WTC11 (cell line): ENCODE measurements around the gene SPINT1. TPM values are rescaled to one million over a fixed set of nuclear protein-coding genes. Genes with fewer than 3 reads are reported as not detected.
A peak's percentile ranks its signal among the peaks of the same experiment; 100 is the strongest.

Source experiments
- ATAC-seq: fragments of 200-7000 bp; cut with Tn5 transposase; 2 replicates; pipeline ENCODE4 v1.10.0; 2021; ENCODE audit warnings: mild to moderate bottlenecking, moderate library complexity
- CTCF ChIA-PET: fragments of 300-600 bp; sonication (Branson Sonifier 250); formaldehyde crosslinking; loops from one replicate; lab custom pipeline; 2021; ENCODE audit warnings: antibody characterized with exemption; lab: Charles Lee
- POLR2A ChIA-PET: fragments of 350-600 bp; sonication (Branson Sonifier 250); formaldehyde crosslinking; loops from one replicate; lab custom pipeline; 2021; ENCODE audit warnings: antibody characterized with exemption; lab: Charles Lee
- DNase-seq: peaks from one replicate; pipeline ENCODE4 v3.0.0; 2021; ENCODE audit warnings: low spot score
- H3K27ac Mint-ChIP-seq: 2 replicates; pipeline ENCODE4 v1.8.0; 2021; ENCODE audit warnings: mixed read lengths
- H3K27me3 Mint-ChIP-seq: 2 replicates; pipeline ENCODE4 v1.8.0; 2021; ENCODE audit warnings: low read depth, mild to moderate bottlenecking, moderate library complexity, mixed read lengths
- H3K36me3 Mint-ChIP-seq: 2 replicates; pipeline ENCODE4 v1.8.0; 2021; ENCODE audit warnings: mixed read lengths
- H3K4me1 Mint-ChIP-seq: 2 replicates; pipeline ENCODE4 v1.8.0; 2022; ENCODE audit warnings: mixed read lengths
- H3K4me3 Mint-ChIP-seq: 2 replicates; pipeline ENCODE4 v1.8.0; 2021; ENCODE audit warnings: mild to moderate bottlenecking, moderate library complexity, mixed read lengths
- H3K9me3 Mint-ChIP-seq: 2 replicates; pipeline ENCODE4 v1.8.0; 2021; ENCODE audit warnings: mixed read lengths
- ATF1 ChIP-seq: sonication (generic); formaldehyde crosslinking; IDR thresholded peaks from 2 replicates; pipeline ENCODE4 v1.8.1; 2023; ENCODE audit warnings: mild to moderate bottlenecking, moderate library complexity, missing genetic modification reagents
- CBFB ChIP-seq: sonication (generic); formaldehyde crosslinking; IDR thresholded peaks from 2 replicates; pipeline ENCODE4 v1.8.1; 2022; ENCODE audit warnings: mild to moderate bottlenecking, low read depth, missing genetic modification reagents
- FOXK1 ChIP-seq: sonication (generic); formaldehyde crosslinking; IDR thresholded peaks from 2 replicates; pipeline ENCODE4 v1.8.0; 2022; ENCODE audit warnings: mild to moderate bottlenecking, moderate library complexity, missing genetic modification reagents
- GABPB1 ChIP-seq: sonication (generic); formaldehyde crosslinking; IDR thresholded peaks from 2 replicates; pipeline ENCODE4 v1.8.1; 2023; ENCODE audit warnings: mild to moderate bottlenecking, missing genetic modification reagents
- HMGA2 ChIP-seq: fragments of 250-450 bp; sonication (Bioruptor Pico); IDR thresholded peaks from 2 replicates; pipeline ENCODE4 v1.4.0; 2021; ENCODE audit warnings: mild to moderate bottlenecking, moderate library complexity
- JAZF1 ChIP-seq: fragments of 250-450 bp; sonication (Bioruptor Pico); IDR thresholded peaks from 2 replicates; pipeline ENCODE4 v1.9.0; 2021; ENCODE audit warnings: moderate library complexity, mild to moderate bottlenecking, inconsistent platforms
- NFATC4 ChIP-seq: fragments of 250-450 bp; sonication (Bioruptor Pico); IDR thresholded peaks from 2 replicates; pipeline ENCODE4 v1.9.0; 2021; ENCODE audit warnings: mild to moderate bottlenecking
- NFYB ChIP-seq: sonication (generic); formaldehyde crosslinking; conservative IDR thresholded peaks from 2 replicates; pipeline ENCODE4 v1.8.0; 2022; ENCODE audit warnings: low read depth, missing genetic modification reagents
- PRRX2 ChIP-seq: fragments of 250-450 bp; sonication (Bioruptor Pico); IDR thresholded peaks from 2 replicates; pipeline ENCODE4 v1.8.0; 2021; ENCODE audit warnings: mild to moderate bottlenecking
- TEAD4 ChIP-seq: sonication (generic); formaldehyde crosslinking; IDR thresholded peaks from 2 replicates; pipeline ENCODE4 v1.8.0; 2022; ENCODE audit warnings: mild to moderate bottlenecking, missing genetic modification reagents
- TP53 ChIP-seq: sonication (generic); formaldehyde crosslinking; IDR thresholded peaks from 2 replicates; pipeline ENCODE4 v1.8.1; 2023; ENCODE audit warnings: mild to moderate bottlenecking, missing genetic modification reagents
- ZNF121 ChIP-seq: sonication (generic); formaldehyde crosslinking; IDR thresholded peaks from 2 replicates; pipeline ENCODE4 v1.8.0; 2023; ENCODE audit warnings: missing genetic modification reagents
- ZNF219 ChIP-seq: sonication (generic); formaldehyde crosslinking; IDR thresholded peaks from 2 replicates; pipeline ENCODE4 v1.8.0; 2023; ENCODE audit warnings: missing genetic modification reagents, mild to moderate bottlenecking, borderline replicate concordance
- total RNA-seq: library from RNA; stranded (reverse); gene quantifications from 3 replicates; pipeline ENCODE4 v1.2.3, GENCODE V29; 2021
- TF ChIP-seq, protein P1 (sequence below): fragments of 250-450 bp; sonication (Bioruptor Pico); IDR thresholded peaks from 2 replicates; pipeline ENCODE4 v1.9.0; 2021; ENCODE audit warnings: mild to moderate bottlenecking, borderline replicate concordance
- TF ChIP-seq, protein P2 (sequence below): sonication (generic); formaldehyde crosslinking; IDR thresholded peaks from 2 replicates; pipeline ENCODE4 v1.8.1; 2023; ENCODE audit warnings: mild to moderate bottlenecking, missing genetic modification reagents, borderline replicate concordance
- TF ChIP-seq, protein P3 (sequence below): sonication (generic); formaldehyde crosslinking; IDR thresholded peaks from 2 replicates; pipeline ENCODE4 v1.8.0; 2023; ENCODE audit warnings: missing genetic modification reagents, mild to moderate bottlenecking, borderline replicate concordance
- TF ChIP-seq, protein P4 (sequence below): sonication (generic); formaldehyde crosslinking; IDR thresholded peaks from 2 replicates; pipeline ENCODE4 v1.8.1; 2023; ENCODE audit warnings: mild to moderate bottlenecking, missing genetic modification reagents
- TF ChIP-seq, protein P5 (sequence below): sonication (generic); formaldehyde crosslinking; IDR thresholded peaks from 2 replicates; pipeline ENCODE4 v1.8.1; 2023; ENCODE audit warnings: mild to moderate bottlenecking, missing genetic modification reagents

SPINT1 gene
- total RNA-seq, 1 experiment from 2014 or later, result 140 TPM

DNA sequence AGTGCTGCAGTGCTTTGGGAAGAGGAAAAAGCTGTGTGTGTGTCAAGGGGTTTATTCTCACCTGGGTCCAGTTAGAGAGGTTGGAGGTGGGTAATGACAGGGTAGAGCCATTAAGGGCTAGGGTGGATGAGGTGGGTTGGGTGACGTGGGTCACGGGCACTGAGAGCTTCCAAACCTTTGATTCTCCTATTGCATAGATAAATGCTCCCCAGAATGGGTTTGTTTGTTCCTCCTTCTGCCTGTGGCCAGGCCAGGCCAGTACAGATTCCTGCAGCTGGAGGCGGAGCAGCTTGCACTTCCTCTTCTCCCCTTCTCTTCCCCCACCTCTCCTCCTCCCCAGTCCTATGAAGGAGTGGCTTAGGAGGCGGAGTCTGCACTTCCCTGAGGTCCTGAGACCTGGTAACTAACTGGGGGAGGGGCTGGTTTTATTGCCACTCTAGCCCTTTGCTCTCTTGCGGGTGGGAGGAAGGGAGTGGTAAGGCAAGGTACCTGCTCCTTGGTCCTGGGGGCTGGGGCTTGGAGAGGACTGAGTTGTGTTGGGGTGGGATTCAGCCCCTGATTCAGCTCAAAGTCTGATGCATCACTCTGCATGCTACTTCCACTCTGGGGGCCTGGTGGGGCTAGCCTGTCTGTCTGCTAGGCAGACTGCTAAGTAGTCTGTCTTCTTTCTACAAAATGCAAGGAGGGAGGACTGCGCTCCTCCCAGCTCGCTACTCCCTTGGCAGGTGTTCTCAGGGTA is 3.5 kb downstream of the SPINT1 start:
- Mint-ChIP-seq H3K4me1 (peaks cover 41% of the 10 kb centered on the region), H3K4me3 (peak overlapping the region; percentile 93), H3K36me3 (peaks cover 31% of the 10 kb centered on the region), H3K27me3 (no peaks in the 10 kb centered on the region), H3K27ac (peak overlapping the region; percentile 57), H3K9me3 (no peaks in the 10 kb centered on the region)
- peak; percentile 27 for ATAC-seq
- peak; percentile 73; the same call in 1 of the 2 replicates for TF ChIP-seq ZNF121 (CRISPR knock-in tag)
- no peak for TF ChIP-seq ZNF219
- TF ChIP-seq, all 79 proteins: peak for 1
- ChIA-PET CTCF (interaction anchor here (0.6 to 9.6 kb wide), 9 partner anchors 9 to 101 kb away, joined by 3 to 177 read pairs (median 5); partner anchors contain the start of genes GCHFR, RHOV and VPS18), POLR2A (no interaction called here)
- DNase-seq, result no peak

DNA sequence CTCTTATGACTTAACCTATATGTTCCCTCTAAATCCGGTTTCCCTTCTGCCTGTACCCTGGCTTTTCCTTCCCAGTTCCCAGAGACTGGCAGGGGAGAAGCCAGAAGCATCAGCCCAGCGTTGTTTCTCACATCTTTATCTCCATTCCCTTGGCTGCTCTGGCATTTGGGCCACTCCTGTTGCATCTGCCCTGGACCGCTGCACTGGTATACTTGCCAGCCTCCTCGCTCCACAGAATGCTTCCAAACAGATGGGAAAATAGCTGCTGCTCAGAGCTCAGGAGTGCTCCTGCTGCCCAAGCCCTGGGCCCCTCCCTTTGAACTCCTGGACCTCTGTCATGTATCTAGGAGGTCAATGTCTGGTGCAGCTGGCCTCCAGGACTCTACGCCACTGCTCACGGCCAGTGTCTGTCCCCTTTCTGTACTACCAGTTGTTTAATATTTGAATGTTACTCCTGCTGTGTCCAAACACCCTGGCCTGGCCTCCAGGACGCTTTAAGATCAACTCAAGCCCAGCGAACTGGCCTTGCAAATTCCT is 6.8 kb downstream of the SPINT1 start:
- CTCF ChIA-PET, result interaction anchor here (1.9 to 9.6 kb wide), 2 partner anchors 8 to 43 kb away, joined by 7 to 177 read pairs; partner anchors contain the start of gene VPS18
- H3K27ac Mint-ChIP-seq, result 0 out of 2 replicates have a peak overlapping the region, but pooled peaks have one; percentile 20
- peaks cover 42% of the 10 kb centered on the region for H3K36me3 Mint-ChIP-seq
- H3K4me3 Mint-ChIP-seq, result no peak overlapping the region
- peaks cover 26% of the 10 kb centered on the region for H3K4me1 Mint-ChIP-seq
- POLR2A ChIA-PET, result interaction anchor here (0.7 kb wide), 1 partner anchor 302 kb away, joined by 6 read pairs; no protein-coding TSS in a partner anchor
- H3K9me3 Mint-ChIP-seq, result no peaks in the 10 kb centered on the region
- ATAC-seq (no peak), DNase-seq (no peak)
- no peaks in the 10 kb centered on the region for H3K27me3 Mint-ChIP-seq
- TF ChIP-seq NFATC4 (CRISPR knock-in tag) (no peak), TP53 (no peak), TEAD4 (no peak), JAZF1 (CRISPR knock-in tag) (no peak), ZNF121 (CRISPR knock-in tag) (no peak), CBFB (no peak), FOXK1 (CRISPR knock-in tag) (no peak), NFYB (CRISPR knock-in tag) (no peak), ATF1 (CRISPR knock-in tag) (no peak), GABPB1 (CRISPR knock-in tag) (no peak), PRRX2 (CRISPR knock-in tag) (no peak), HMGA2 (CRISPR knock-in tag) (no peak)
- TF ChIP-seq, protein P1, sequence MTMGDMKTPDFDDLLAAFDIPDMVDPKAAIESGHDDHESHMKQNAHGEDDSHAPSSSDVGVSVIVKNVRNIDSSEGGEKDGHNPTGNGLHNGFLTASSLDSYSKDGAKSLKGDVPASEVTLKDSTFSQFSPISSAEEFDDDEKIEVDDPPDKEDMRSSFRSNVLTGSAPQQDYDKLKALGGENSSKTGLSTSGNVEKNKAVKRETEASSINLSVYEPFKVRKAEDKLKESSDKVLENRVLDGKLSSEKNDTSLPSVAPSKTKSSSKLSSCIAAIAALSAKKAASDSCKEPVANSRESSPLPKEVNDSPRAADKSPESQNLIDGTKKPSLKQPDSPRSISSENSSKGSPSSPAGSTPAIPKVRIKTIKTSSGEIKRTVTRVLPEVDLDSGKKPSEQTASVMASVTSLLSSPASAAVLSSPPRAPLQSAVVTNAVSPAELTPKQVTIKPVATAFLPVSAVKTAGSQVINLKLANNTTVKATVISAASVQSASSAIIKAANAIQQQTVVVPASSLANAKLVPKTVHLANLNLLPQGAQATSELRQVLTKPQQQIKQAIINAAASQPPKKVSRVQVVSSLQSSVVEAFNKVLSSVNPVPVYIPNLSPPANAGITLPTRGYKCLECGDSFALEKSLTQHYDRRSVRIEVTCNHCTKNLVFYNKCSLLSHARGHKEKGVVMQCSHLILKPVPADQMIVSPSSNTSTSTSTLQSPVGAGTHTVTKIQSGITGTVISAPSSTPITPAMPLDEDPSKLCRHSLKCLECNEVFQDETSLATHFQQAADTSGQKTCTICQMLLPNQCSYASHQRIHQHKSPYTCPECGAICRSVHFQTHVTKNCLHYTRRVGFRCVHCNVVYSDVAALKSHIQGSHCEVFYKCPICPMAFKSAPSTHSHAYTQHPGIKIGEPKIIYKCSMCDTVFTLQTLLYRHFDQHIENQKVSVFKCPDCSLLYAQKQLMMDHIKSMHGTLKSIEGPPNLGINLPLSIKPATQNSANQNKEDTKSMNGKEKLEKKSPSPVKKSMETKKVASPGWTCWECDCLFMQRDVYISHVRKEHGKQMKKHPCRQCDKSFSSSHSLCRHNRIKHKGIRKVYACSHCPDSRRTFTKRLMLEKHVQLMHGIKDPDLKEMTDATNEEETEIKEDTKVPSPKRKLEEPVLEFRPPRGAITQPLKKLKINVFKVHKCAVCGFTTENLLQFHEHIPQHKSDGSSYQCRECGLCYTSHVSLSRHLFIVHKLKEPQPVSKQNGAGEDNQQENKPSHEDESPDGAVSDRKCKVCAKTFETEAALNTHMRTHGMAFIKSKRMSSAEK (CRISPR knock-in tag), result no peak
- TF ChIP-seq, protein P2, sequence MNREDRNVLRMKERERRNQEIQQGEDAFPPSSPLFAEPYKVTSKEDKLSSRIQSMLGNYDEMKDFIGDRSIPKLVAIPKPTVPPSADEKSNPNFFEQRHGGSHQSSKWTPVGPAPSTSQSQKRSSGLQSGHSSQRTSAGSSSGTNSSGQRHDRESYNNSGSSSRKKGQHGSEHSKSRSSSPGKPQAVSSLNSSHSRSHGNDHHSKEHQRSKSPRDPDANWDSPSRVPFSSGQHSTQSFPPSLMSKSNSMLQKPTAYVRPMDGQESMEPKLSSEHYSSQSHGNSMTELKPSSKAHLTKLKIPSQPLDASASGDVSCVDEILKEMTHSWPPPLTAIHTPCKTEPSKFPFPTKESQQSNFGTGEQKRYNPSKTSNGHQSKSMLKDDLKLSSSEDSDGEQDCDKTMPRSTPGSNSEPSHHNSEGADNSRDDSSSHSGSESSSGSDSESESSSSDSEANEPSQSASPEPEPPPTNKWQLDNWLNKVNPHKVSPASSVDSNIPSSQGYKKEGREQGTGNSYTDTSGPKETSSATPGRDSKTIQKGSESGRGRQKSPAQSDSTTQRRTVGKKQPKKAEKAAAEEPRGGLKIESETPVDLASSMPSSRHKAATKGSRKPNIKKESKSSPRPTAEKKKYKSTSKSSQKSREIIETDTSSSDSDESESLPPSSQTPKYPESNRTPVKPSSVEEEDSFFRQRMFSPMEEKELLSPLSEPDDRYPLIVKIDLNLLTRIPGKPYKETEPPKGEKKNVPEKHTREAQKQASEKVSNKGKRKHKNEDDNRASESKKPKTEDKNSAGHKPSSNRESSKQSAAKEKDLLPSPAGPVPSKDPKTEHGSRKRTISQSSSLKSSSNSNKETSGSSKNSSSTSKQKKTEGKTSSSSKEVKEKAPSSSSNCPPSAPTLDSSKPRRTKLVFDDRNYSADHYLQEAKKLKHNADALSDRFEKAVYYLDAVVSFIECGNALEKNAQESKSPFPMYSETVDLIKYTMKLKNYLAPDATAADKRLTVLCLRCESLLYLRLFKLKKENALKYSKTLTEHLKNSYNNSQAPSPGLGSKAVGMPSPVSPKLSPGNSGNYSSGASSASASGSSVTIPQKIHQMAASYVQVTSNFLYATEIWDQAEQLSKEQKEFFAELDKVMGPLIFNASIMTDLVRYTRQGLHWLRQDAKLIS (CRISPR knock-in tag), result no peak
- TF ChIP-seq, protein P3, sequence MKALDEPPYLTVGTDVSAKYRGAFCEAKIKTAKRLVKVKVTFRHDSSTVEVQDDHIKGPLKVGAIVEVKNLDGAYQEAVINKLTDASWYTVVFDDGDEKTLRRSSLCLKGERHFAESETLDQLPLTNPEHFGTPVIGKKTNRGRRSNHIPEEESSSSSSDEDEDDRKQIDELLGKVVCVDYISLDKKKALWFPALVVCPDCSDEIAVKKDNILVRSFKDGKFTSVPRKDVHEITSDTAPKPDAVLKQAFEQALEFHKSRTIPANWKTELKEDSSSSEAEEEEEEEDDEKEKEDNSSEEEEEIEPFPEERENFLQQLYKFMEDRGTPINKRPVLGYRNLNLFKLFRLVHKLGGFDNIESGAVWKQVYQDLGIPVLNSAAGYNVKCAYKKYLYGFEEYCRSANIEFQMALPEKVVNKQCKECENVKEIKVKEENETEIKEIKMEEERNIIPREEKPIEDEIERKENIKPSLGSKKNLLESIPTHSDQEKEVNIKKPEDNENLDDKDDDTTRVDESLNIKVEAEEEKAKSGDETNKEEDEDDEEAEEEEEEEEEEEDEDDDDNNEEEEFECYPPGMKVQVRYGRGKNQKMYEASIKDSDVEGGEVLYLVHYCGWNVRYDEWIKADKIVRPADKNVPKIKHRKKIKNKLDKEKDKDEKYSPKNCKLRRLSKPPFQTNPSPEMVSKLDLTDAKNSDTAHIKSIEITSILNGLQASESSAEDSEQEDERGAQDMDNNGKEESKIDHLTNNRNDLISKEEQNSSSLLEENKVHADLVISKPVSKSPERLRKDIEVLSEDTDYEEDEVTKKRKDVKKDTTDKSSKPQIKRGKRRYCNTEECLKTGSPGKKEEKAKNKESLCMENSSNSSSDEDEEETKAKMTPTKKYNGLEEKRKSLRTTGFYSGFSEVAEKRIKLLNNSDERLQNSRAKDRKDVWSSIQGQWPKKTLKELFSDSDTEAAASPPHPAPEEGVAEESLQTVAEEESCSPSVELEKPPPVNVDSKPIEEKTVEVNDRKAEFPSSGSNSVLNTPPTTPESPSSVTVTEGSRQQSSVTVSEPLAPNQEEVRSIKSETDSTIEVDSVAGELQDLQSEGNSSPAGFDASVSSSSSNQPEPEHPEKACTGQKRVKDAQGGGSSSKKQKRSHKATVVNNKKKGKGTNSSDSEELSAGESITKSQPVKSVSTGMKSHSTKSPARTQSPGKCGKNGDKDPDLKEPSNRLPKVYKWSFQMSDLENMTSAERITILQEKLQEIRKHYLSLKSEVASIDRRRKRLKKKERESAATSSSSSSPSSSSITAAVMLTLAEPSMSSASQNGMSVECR (CRISPR knock-in tag), result no peak
- TF ChIP-seq, protein P4, sequence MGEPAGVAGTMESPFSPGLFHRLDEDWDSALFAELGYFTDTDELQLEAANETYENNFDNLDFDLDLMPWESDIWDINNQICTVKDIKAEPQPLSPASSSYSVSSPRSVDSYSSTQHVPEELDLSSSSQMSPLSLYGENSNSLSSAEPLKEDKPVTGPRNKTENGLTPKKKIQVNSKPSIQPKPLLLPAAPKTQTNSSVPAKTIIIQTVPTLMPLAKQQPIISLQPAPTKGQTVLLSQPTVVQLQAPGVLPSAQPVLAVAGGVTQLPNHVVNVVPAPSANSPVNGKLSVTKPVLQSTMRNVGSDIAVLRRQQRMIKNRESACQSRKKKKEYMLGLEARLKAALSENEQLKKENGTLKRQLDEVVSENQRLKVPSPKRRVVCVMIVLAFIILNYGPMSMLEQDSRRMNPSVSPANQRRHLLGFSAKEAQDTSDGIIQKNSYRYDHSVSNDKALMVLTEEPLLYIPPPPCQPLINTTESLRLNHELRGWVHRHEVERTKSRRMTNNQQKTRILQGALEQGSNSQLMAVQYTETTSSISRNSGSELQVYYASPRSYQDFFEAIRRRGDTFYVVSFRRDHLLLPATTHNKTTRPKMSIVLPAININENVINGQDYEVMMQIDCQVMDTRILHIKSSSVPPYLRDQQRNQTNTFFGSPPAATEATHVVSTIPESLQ, result no peak
- TF ChIP-seq, protein P5, sequence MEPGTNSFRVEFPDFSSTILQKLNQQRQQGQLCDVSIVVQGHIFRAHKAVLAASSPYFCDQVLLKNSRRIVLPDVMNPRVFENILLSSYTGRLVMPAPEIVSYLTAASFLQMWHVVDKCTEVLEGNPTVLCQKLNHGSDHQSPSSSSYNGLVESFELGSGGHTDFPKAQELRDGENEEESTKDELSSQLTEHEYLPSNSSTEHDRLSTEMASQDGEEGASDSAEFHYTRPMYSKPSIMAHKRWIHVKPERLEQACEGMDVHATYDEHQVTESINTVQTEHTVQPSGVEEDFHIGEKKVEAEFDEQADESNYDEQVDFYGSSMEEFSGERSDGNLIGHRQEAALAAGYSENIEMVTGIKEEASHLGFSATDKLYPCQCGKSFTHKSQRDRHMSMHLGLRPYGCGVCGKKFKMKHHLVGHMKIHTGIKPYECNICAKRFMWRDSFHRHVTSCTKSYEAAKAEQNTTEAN, result no peak
